Prostate gland (tissue), 2 donors: ENCODE data around the gene CAB39L.

Experiments used
- POLR2A ChIP-seq: fragments of 450-650 bp; IDR thresholded peaks from one replicate; pipeline ENCODE4 v1.6.1; 2016; ENCODE audit warnings: antibody characterized with exemption, mild to moderate bottlenecking
- POLR2AphosphoS5 ChIP-seq: sonication (generic); formaldehyde crosslinking; IDR thresholded peaks from one replicate; pipeline ENCODE4 v1.6.1; 2017; ENCODE audit warnings: antibody characterized with exemption
- TF ChIP-seq, protein P1 (sequence below), 4 experiments: fragments of 200-600 bp in 2 of 4; fragments of 450-650 bp in 2 of 4; sonication (generic) in 2 of 4; IDR thresholded peaks; 1 replicate in 3 of 4; 2 replicates in 1 of 4; pipeline ENCODE4 v1.5.1; 2016 to 2019; ENCODE audit warnings: antibody characterized with exemption in 4 of 4, mild to moderate bottlenecking in 2 of 4, moderate library complexity in 2 of 4

DNA sequence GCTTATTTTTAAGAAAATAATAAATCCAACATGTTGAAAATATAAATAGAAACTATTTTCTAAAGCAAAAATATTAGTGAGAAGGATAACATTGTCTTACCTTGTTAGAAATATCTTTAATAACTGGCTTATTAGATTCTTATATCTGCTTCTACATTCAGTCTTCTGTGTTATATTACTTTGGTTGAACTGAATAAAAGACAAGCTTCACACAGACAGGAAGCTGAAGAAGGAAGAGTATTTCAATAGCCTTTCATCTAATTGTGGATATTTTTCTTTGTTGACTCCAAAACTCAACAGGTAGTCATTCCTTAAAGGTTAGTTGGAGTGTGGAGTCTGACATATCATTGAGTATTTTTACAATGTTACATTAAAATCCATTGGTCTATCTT is 11.1 kb upstream of the CAB39L start:
- TF ChIP-seq, protein P1, sequence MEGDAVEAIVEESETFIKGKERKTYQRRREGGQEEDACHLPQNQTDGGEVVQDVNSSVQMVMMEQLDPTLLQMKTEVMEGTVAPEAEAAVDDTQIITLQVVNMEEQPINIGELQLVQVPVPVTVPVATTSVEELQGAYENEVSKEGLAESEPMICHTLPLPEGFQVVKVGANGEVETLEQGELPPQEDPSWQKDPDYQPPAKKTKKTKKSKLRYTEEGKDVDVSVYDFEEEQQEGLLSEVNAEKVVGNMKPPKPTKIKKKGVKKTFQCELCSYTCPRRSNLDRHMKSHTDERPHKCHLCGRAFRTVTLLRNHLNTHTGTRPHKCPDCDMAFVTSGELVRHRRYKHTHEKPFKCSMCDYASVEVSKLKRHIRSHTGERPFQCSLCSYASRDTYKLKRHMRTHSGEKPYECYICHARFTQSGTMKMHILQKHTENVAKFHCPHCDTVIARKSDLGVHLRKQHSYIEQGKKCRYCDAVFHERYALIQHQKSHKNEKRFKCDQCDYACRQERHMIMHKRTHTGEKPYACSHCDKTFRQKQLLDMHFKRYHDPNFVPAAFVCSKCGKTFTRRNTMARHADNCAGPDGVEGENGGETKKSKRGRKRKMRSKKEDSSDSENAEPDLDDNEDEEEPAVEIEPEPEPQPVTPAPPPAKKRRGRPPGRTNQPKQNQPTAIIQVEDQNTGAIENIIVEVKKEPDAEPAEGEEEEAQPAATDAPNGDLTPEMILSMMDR (IDR thresholded peaks at IDR 0.05), result no peak
- TF ChIP-seq POLR2AphosphoS5, result no peak
- TF ChIP-seq POLR2A, result no peak
